ENCODE measurements around the gene C15orf61.

The C15orf61 gene

DNA sequence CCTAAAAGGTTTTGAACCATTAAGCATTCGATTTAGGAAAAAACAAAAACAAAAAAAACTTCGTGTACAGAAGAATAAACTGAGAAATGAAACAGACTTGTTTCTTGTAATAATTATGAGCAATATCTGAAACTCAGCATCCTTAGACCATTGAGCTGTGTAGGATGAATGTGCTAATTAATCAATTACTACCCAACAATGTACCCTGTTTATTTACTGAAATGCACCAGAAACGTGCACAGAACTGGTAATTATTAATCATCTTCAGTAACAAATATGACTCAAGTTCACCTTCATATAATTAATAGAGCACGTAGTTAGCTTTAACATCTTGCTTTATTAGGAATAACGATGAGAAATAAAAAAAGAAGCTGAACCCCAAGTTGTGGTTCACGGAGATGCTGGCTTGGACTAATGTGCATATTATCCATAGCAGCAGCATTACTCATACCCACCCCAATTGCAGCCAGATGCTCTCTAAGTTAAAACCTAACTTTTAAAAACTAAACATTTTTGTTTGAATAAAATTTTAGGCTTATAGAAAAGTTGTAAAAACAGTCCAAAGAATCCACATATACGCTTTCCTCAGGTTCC, 10.2 kb upstream of the C15orf61 start:
- Histone ChIP-seq H3K4me3 (ENCODE audit: low read depth, low read length) (no peak overlapping the region), H3K9me3 (ENCODE audit: severe bottlenecking) (no peaks in the 10 kb centered on the region), H3K27me3 (ENCODE audit: insufficient read depth, low read depth, severe bottlenecking) (no peaks in the 10 kb centered on the region), H3K27ac (no peak overlapping the region), H3K36me3 (no peaks in the 10 kb centered on the region)
- TF ChIP-seq CTCF (IDR thresholded peaks at IDR 0.05; ENCODE audit: low read depth, low read length): no peak
- no peak for DNase-seq

GRCh38 chr15:67511606-67512005, 9.3 kb upstream of the C15orf61 start:
- Histone ChIP-seq H3K36me3 (no peaks in the 10 kb centered on the region), H3K4me3 (ENCODE audit: low read depth, low read length) (no peak overlapping the region), H3K27ac (no peak overlapping the region), H3K9me3 (ENCODE audit: severe bottlenecking) (no peaks in the 10 kb centered on the region), H3K27me3 (ENCODE audit: insufficient read depth, low read depth, severe bottlenecking) (no peaks in the 10 kb centered on the region)
- TF ChIP-seq CTCF (IDR thresholded peaks at IDR 0.05; ENCODE audit: low read depth, low read length): no peak
- no peak for DNase-seq

- TF ChIP-seq CTCF (IDR thresholded peaks at IDR 0.05; ENCODE audit: low read depth, low read length): no peak
- Histone ChIP-seq H3K36me3 (no peaks in the 10 kb centered on the region), H3K4me3 (ENCODE audit: low read depth, low read length) (no peak overlapping the region), H3K27me3 (ENCODE audit: insufficient read depth, low read depth, severe bottlenecking) (no peaks in the 10 kb centered on the region), H3K9me3 (ENCODE audit: severe bottlenecking) (no peaks in the 10 kb centered on the region), H3K27ac (no peak overlapping the region)
- no peak for DNase-seq
Measured at GRCh38 chr15:67512140-67512539, 8.8 kb upstream of the C15orf61 start.

DNA sequence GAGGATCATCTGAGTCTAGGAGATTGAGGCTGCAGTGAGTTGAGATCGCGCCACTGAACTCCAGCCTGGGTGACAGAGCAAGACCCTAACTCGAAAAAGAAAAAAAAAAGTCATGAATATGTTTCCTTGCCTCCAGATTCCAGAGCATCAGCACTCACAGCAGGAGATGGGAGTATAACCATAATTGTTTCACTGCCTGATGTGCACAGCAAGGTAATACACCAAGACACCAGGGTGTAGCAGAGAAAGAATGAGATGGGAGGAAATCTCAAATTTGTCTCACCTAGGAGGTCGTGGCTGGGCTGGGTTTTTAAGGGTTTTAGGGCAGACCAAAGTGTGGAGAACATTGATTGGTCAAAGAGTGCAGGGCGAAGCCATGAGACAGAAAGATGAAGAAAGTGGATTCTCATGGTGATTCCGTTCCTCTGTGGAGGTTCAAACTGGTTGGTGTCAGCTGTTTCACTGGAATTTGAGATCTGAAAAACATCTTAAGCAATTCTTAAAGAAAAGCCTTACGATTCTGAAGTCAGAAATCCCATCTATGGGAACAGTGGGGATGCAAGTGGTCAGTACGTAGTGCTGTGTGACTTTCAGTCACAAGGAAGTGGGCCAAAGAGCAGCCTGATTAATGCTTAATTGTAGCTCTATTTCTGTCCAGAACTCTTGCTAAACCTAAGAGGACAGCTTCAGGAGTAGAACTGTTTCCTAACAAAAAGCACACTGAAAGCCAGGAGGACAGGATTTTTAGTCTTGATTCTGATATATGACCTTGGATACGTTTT, 7.8 kb upstream of the C15orf61 start:
- no peaks in the 10 kb centered on the region for H3K27me3 ChIP-seq (ENCODE audit: insufficient read depth, low read depth, severe bottlenecking)
- H3K36me3 ChIP-seq: no peaks in the 10 kb centered on the region
- H3K4me3 ChIP-seq (ENCODE audit: low read depth, low read length): no peak overlapping the region
- no peak for TF ChIP-seq CTCF (IDR thresholded peaks at IDR 0.05; ENCODE audit: low read depth, low read length)
- no peak overlapping the region for H3K27ac ChIP-seq
- H3K9me3 ChIP-seq (ENCODE audit: severe bottlenecking): no peaks in the 10 kb centered on the region
- no peak for DNase-seq

GRCh38 chr15:67515090-67515489, 5.8 kb upstream of the C15orf61 start:
- Histone ChIP-seq H3K27me3 (ENCODE audit: insufficient read depth, low read depth, severe bottlenecking) (no peaks in the 10 kb centered on the region), H3K27ac (no peak overlapping the region), H3K9me3 (ENCODE audit: severe bottlenecking) (no peaks in the 10 kb centered on the region), H3K36me3 (no peaks in the 10 kb centered on the region), H3K4me3 (ENCODE audit: low read depth, low read length) (no peak overlapping the region)
- no peak for DNase-seq
- TF ChIP-seq CTCF (IDR thresholded peaks at IDR 0.05; ENCODE audit: low read depth, low read length): no peak

All from WERI-Rb-1 (cell line).